Measurements from ENCODE around the gene TASP1. TPM values are rescaled to one million over a fixed set of nuclear protein-coding genes. Genes with fewer than 3 reads are reported as not detected.

TASP1 gene
- total RNA-seq, 4 donors from 2014 or later, result 3.0 to 18.1 (median 12.9) TPM

DNA sequence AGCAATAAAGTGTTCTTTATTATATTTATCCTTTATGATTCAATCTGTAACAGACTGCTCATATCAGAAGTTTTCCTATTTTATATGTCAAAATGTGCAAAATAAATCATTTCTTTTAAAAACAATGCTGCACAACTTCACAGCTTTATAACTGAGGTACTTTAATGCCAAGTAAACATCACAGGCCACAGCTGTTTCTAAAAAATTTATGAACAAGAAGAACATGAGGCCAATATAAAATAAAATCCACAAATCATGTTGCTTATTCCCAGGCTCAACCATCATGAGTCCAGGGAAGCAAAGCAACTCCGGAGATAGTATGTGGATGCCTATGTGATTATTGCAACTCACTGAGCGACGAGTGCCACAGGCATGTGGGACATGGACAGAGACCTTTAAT, 222.2 kb downstream of the TASP1 start:
- 79 to 80% methylated on average over 3 of the region's 3 CpGs for WGBS, 2 donors (ENCODE audit: low coverage in 1 of 2)
- Histone ChIP-seq H3K9me3 (no peaks in the 10 kb centered on the region), H3K27ac (no peak overlapping the region), H3K4me1 (peaks cover 0 to 10% (median 0%) of the 10 kb centered on the region in 4 donors), H3K4me3 (no peak overlapping the region), H3K27me3 (no peaks in the 10 kb centered on the region), H3K36me3 (no peaks in the 10 kb centered on the region)
- in situ Hi-C loops (cut with MboI; ENCODE audit: low pct_ligation_motif_present in 1 of 4, low pct_unique_long_range_greater_than_20kb in 1 of 4, low sequenced_read_pairs in 3 of 4), result no loop called here
- TF ChIP-seq, protein P1, sequence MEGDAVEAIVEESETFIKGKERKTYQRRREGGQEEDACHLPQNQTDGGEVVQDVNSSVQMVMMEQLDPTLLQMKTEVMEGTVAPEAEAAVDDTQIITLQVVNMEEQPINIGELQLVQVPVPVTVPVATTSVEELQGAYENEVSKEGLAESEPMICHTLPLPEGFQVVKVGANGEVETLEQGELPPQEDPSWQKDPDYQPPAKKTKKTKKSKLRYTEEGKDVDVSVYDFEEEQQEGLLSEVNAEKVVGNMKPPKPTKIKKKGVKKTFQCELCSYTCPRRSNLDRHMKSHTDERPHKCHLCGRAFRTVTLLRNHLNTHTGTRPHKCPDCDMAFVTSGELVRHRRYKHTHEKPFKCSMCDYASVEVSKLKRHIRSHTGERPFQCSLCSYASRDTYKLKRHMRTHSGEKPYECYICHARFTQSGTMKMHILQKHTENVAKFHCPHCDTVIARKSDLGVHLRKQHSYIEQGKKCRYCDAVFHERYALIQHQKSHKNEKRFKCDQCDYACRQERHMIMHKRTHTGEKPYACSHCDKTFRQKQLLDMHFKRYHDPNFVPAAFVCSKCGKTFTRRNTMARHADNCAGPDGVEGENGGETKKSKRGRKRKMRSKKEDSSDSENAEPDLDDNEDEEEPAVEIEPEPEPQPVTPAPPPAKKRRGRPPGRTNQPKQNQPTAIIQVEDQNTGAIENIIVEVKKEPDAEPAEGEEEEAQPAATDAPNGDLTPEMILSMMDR (IDR thresholded peaks at IDR 0.05), result no peak
- TF ChIP-seq POLR2AphosphoS5 (IDR thresholded peaks at IDR 0.05), result peak in 1 of 3 donors; percentile 39
- DNase-seq, result no peak
- intact Hi-C loops (cut with DNase I; ENCODE audit: low total_unique reads), result no loop called here

DNA sequence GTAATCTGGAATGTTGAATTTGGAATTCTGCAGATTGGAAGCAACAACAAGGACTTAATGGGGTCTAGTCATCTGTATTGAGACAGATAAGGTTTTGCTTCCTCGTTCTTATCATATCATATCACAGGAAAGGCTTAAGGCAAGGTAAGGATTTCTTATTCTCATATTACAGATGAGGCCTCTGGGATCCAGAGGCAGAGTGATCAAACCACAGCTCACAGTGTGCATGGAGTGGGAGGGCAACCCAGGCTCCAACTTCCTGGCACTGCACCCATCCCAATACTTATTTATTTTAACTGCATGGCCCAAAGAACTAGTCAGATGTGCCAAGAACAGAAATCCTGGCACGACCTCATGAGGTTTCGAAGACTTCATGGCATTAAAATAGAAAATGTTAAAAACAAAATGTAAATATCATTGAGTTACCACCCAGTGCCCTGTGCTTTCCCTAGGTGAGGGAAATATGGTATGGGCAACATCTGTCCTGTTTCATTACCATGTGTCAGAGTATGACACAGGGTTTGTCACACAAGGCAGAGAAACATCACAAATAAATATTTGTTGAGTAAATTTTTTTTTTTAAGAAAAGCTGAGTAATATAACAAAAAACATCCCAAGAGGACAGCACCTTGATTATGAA, 225.8 kb downstream of the TASP1 start:
- H3K4me3 ChIP-seq, result no peak overlapping the region
- no peaks in the 10 kb centered on the region for H3K9me3 ChIP-seq
- intact Hi-C loops (cut with DNase I; ENCODE audit: low total_unique reads), result no loop called here
- TF ChIP-seq EP300 (IDR thresholded peaks at IDR 0.05; ENCODE audit: low read depth) (no peak), POLR2A (IDR thresholded peaks at IDR 0.05) (no peak), POLR2AphosphoS5 (IDR thresholded peaks at IDR 0.05) (no peak)
- TF ChIP-seq, protein P1 (IDR thresholded peaks at IDR 0.05), result no peak
- no peak for DNase-seq
- H3K36me3 ChIP-seq, result no peaks in the 10 kb centered on the region
- peaks cover 0 to 10% (median 0%) of the 10 kb centered on the region in 4 donors for H3K4me1 ChIP-seq
- in situ Hi-C loops (cut with MboI; ENCODE audit: low pct_ligation_motif_present in 1 of 4, low pct_unique_long_range_greater_than_20kb in 1 of 4, low sequenced_read_pairs in 3 of 4), result no loop called here
- no peaks in the 10 kb centered on the region for H3K27me3 ChIP-seq
- 79 to 86% methylated on average over 3 of the region's 3 CpGs for WGBS, 2 donors (ENCODE audit: low coverage in 1 of 2)
- no peak overlapping the region for H3K27ac ChIP-seq

DNA sequence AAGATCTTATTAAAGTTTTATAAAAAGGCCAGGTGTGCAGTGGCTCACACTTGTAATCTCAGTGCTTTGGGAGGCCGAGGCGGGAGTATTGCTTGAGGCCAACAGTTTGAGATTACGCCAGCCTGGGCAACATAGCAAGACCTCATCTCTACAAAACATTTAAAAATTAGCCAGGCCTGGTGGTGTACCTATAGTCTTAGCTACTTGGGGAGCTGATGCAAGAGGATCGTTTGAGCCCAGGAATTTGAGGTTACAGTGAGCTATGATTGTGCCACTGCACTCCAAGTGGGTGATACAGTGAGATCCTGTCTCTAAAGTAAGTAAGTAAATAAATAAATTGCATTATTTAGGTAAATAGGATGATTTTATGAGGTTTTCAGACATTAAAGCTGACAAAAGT, 234.4 kb downstream of the TASP1 start:
- TF ChIP-seq EP300 (IDR thresholded peaks at IDR 0.05; ENCODE audit: low read depth), result no peak
- no peak for TF ChIP-seq POLR2A (IDR thresholded peaks at IDR 0.05)
- TF ChIP-seq, protein P1 (IDR thresholded peaks at IDR 0.05), result no peak
- no peak for TF ChIP-seq POLR2AphosphoS5 (IDR thresholded peaks at IDR 0.05)
- Histone ChIP-seq H3K36me3 (no peaks in the 10 kb centered on the region), H3K9me3 (no peaks in the 10 kb centered on the region), H3K27ac (no peak overlapping the region), H3K4me3 (no peak overlapping the region), H3K27me3 (no peaks in the 10 kb centered on the region), H3K4me1 (no peaks in the 10 kb centered on the region)
- WGBS, 2 donors (ENCODE audit: low coverage in 1 of 2), result 90 to 93% methylated on average over 4 of the region's 4 CpGs
- intact Hi-C loops (cut with DNase I; ENCODE audit: low total_unique reads) (no loop called here), in situ Hi-C loops (cut with MboI; ENCODE audit: low pct_ligation_motif_present in 1 of 4, low pct_unique_long_range_greater_than_20kb in 1 of 4, low sequenced_read_pairs in 3 of 4) (no loop called here)
- no peak for DNase-seq

DNA sequence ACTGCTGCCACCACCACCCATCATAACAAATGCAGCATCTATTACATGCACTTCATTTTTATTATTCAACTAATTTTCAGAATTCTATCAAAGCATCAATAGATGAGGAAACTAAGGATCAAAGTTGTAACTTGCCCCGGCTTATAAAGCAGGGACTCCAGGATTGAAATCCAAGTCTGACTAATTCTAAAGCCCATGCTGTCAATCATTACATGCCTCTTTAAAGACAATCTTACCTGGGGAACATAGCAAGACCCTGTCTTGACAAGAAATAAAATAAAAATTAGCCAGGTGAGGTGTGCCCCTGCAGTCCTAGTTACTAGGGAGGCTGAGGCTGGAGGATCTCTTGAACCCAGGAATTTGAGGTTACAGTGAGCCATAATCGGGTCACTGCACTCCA, 235.3 kb downstream of the TASP1 start:
- Histone ChIP-seq H3K4me3 (no peak overlapping the region), H3K4me1 (no peaks in the 10 kb centered on the region), H3K9me3 (no peaks in the 10 kb centered on the region), H3K36me3 (no peaks in the 10 kb centered on the region), H3K27me3 (no peaks in the 10 kb centered on the region), H3K27ac (no peak overlapping the region)
- 51 to 92% methylated on average over 2 of the region's 2 CpGs for WGBS, 2 donors (ENCODE audit: low coverage in 1 of 2)
- in situ Hi-C loops (cut with MboI; ENCODE audit: low pct_ligation_motif_present in 1 of 4, low pct_unique_long_range_greater_than_20kb in 1 of 4, low sequenced_read_pairs in 3 of 4) (no loop called here), intact Hi-C loops (cut with DNase I; ENCODE audit: low total_unique reads) (no loop called here)
- no peak for DNase-seq
- TF ChIP-seq EP300 (IDR thresholded peaks at IDR 0.05; ENCODE audit: low read depth) (no peak), POLR2A (IDR thresholded peaks at IDR 0.05) (no peak), POLR2AphosphoS5 (IDR thresholded peaks at IDR 0.05) (no peak)
- TF ChIP-seq, protein P1 (IDR thresholded peaks at IDR 0.05), result no peak

Data from transverse colon (tissue), 4 donors.